Parathyroid adenoma (tissue), 2 donors: Measurements from ENCODE around the gene DYSF.

Experiments
- H2AFZ ChIP-seq: fragments of 300-600 bp; sonication (generic); one replicate; pipeline ENCODE4 v1.7.0; 2017; ENCODE audit warnings: antibody characterized with exemption, mild to moderate bottlenecking
- H3K27ac ChIP-seq: fragments of 300-600 bp; sonication (generic); one replicate; pipeline ENCODE4 v1.7.0; 2017
- H3K27me3 ChIP-seq: fragments of 300-600 bp; sonication (generic); one replicate; pipeline ENCODE4 v1.7.0; 2017; ENCODE audit warnings: low read length; ENCODE audit not compliant: control insufficient read depth, insufficient read depth
- H3K36me3 ChIP-seq: fragments of 300-600 bp; sonication (generic); one replicate; pipeline ENCODE4 v1.7.0; 2017; ENCODE audit warnings: low read length; ENCODE audit not compliant: control insufficient read depth, insufficient read depth
- H3K4me1 ChIP-seq: fragments of 300-600 bp; sonication (generic); one replicate; pipeline ENCODE4 v1.7.0; 2017; ENCODE audit warnings: control low read depth
- H3K4me2 ChIP-seq: fragments of 300-600 bp; sonication (generic); one replicate; pipeline ENCODE4 v1.7.0; 2017; ENCODE audit warnings: low read length
- H3K4me3 ChIP-seq: fragments of 300-600 bp; sonication (generic); one replicate; pipeline ENCODE4 v1.7.0; 2017; ENCODE audit warnings: low read depth, low read length
- H3K79me2 ChIP-seq: fragments of 300-600 bp; sonication (generic); one replicate; pipeline ENCODE4 v1.7.0; 2017; ENCODE audit warnings: control low read depth
- H3K9ac ChIP-seq: fragments of 300-600 bp; sonication (generic); one replicate; pipeline ENCODE4 v1.7.0; 2017; ENCODE audit warnings: mild to moderate bottlenecking
- H3K9me3 ChIP-seq: fragments of 300-600 bp; sonication (generic); one replicate; pipeline ENCODE4 v1.7.0; 2017; ENCODE audit warnings: low read length; ENCODE audit not compliant: control insufficient read depth
- CTCF ChIP-seq: fragments of 300-600 bp; sonication (generic); IDR thresholded peaks from one replicate; pipeline ENCODE4 v1.7.0; 2017; ENCODE audit warnings: antibody characterized with exemption, mild to moderate bottlenecking
- donor health status: primary hyperparathyroidism.

The DYSF gene

GRCh38 chr2:71620116-71620515 is 166.8 kb downstream of the DYSF start:
- H2AFZ ChIP-seq, result no peak overlapping the region
- TF ChIP-seq CTCF, result no peak
- H3K4me2 ChIP-seq, result no peak overlapping the region
- no peak overlapping the region for H3K4me3 ChIP-seq
- no peaks in the 10 kb centered on the region for H3K36me3 ChIP-seq
- no peaks in the 10 kb centered on the region for H3K79me2 ChIP-seq
- H3K4me1 ChIP-seq, result no peaks in the 10 kb centered on the region
- H3K27ac ChIP-seq, result no peak overlapping the region
- no peaks in the 10 kb centered on the region for H3K9me3 ChIP-seq
- no peaks in the 10 kb centered on the region for H3K27me3 ChIP-seq
- no peak overlapping the region for H3K9ac ChIP-seq

- H3K27me3 ChIP-seq, result no peaks in the 10 kb centered on the region
- H2AFZ ChIP-seq, result no peak overlapping the region
- no peak overlapping the region for H3K27ac ChIP-seq
- H3K79me2 ChIP-seq, result no peaks in the 10 kb centered on the region
- no peak overlapping the region for H3K4me3 ChIP-seq
- no peak overlapping the region for H3K4me2 ChIP-seq
- no peaks in the 10 kb centered on the region for H3K4me1 ChIP-seq
- H3K36me3 ChIP-seq, result no peaks in the 10 kb centered on the region
- no peaks in the 10 kb centered on the region for H3K9me3 ChIP-seq
- no peak for TF ChIP-seq CTCF
- no peak overlapping the region for H3K9ac ChIP-seq
Observed at GRCh38 chr2:71620851-71621251, 167.5 kb downstream of the DYSF start.

- no peak overlapping the region for H3K9ac ChIP-seq
- no peaks in the 10 kb centered on the region for H3K79me2 ChIP-seq
- H3K4me1 ChIP-seq, result no peaks in the 10 kb centered on the region
- no peak overlapping the region for H3K4me3 ChIP-seq
- no peak overlapping the region for H3K4me2 ChIP-seq
- no peaks in the 10 kb centered on the region for H3K9me3 ChIP-seq
- no peaks in the 10 kb centered on the region for H3K36me3 ChIP-seq
- no peak overlapping the region for H3K27ac ChIP-seq
- no peak overlapping the region for H2AFZ ChIP-seq
- H3K27me3 ChIP-seq, result no peaks in the 10 kb centered on the region
- no peak for TF ChIP-seq CTCF
Observed at GRCh38 chr2:71629273-71629672, 175.9 kb downstream of the DYSF start.

GRCh38 chr2:71629771-71630453 is 176.6 kb downstream of the DYSF start:
- no peak overlapping the region for H3K9ac ChIP-seq
- H2AFZ ChIP-seq, result no peak overlapping the region
- no peaks in the 10 kb centered on the region for H3K9me3 ChIP-seq
- no peaks in the 10 kb centered on the region for H3K36me3 ChIP-seq
- H3K27me3 ChIP-seq, result no peaks in the 10 kb centered on the region
- H3K79me2 ChIP-seq, result no peaks in the 10 kb centered on the region
- no peak overlapping the region for H3K27ac ChIP-seq
- no peaks in the 10 kb centered on the region for H3K4me1 ChIP-seq
- no peak overlapping the region for H3K4me3 ChIP-seq
- TF ChIP-seq CTCF, result no peak
- H3K4me2 ChIP-seq, result no peak overlapping the region
